GM13976 (cell line): Measurements from ENCODE around the gene CSNK1D.
A peak's percentile ranks its signal among the peaks of the same experiment; 100 is the strongest.

Experiments used
- DNase-seq: peaks from one replicate; pipeline ENCODE4 v3.0.0; 2012; ENCODE audit warnings: low spot score
- in situ Hi-C: fragments of 300-500 bp; cut with MboI; formaldehyde crosslinking; loops from one replicate; pipeline ENCODE4 v1.12.0; 2022; ENCODE audit warnings: low sequenced_read_pairs, mixed read lengths, inconsistent platforms; ENCODE audit not compliant: unreplicated experiment
- TF ChIP-seq, protein P1 (sequence below): IDR thresholded peaks from 2 replicates; pipeline ENCODE4 v1.5.1; 2012; ENCODE audit warnings: borderline replicate concordance, mild to moderate bottlenecking; ENCODE audit not compliant: insufficient read depth; ENCODE audit errors: extremely low read depth, missing control alignments, control extremely low read depth

Gene CSNK1D

DNA sequence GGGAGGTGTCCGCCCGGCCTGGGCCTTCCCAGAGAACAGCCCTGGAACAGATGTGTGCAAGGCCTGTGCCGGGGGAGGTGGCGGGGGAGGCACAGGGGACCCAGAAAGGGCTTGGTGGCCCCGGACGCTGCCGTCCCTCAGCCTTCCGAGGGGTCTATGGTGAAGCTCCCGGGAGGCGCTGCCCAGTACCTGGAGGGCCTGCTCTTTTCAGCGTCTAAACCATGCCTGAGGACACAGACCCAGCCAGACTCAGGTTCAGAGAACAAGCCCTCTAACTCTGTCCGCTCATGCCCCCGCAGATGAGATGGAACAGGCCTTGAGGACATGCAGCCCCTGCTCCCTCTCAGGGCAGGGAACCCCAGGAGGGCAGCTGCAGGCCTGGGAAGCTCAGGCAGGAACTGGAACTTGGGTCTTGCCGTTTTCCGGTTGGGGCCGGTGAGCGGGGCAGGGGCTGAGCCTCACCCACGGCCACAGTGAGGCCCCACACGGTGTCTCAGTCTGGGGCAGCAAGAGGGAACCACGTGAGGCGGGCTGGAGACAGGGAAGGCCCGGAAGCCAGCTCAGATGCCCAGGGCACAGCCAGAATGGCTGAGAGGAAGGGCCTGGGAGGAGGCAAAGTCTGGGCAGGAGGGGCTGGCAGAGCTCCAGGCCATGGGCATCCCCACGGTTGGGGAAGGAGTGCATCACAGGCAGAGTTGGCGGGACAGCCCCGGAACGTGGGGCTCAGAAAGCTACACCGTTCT lies 32.1 kb downstream of the CSNK1D start:
- in situ Hi-C loops, result no loop called here
- no peak for DNase-seq
- TF ChIP-seq, protein P1, sequence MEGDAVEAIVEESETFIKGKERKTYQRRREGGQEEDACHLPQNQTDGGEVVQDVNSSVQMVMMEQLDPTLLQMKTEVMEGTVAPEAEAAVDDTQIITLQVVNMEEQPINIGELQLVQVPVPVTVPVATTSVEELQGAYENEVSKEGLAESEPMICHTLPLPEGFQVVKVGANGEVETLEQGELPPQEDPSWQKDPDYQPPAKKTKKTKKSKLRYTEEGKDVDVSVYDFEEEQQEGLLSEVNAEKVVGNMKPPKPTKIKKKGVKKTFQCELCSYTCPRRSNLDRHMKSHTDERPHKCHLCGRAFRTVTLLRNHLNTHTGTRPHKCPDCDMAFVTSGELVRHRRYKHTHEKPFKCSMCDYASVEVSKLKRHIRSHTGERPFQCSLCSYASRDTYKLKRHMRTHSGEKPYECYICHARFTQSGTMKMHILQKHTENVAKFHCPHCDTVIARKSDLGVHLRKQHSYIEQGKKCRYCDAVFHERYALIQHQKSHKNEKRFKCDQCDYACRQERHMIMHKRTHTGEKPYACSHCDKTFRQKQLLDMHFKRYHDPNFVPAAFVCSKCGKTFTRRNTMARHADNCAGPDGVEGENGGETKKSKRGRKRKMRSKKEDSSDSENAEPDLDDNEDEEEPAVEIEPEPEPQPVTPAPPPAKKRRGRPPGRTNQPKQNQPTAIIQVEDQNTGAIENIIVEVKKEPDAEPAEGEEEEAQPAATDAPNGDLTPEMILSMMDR, result no peak

DNA sequence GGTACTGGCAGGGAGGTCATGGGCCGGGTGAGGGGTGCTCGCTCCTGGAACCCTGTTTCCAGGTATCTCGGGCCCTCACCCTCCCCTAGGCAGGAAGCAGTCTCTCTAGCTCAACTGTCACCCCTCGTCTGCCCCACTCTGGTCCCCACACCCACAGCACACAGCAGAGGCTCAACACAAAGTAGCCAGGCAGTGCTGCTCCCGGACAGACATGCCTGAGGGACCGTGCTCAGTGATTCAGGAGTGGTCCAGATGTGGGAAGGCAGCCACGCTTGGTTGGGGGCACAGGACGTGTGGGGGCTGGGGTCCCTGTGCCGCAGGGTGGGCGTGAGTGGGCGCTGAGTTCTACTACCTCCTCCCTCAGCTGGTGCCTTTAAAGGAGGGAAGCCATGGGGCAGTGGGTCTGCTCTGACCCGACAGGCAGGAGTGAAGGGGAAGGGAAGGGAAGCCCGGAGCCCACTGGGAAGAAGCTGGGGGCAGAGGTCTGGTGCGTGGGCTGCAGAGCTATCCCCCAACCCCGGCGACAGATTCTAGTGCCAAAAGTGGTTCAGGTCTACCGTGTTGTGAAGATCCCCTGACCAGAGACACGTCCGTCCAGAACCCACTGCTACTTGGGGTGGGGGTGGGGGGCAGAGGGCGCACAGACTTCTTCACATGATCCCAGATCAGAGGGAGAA lies 32.9 kb downstream of the CSNK1D start:
- TF ChIP-seq, protein P1, result no peak
- in situ Hi-C loops, result no loop called here
- no peak for DNase-seq

DNA sequence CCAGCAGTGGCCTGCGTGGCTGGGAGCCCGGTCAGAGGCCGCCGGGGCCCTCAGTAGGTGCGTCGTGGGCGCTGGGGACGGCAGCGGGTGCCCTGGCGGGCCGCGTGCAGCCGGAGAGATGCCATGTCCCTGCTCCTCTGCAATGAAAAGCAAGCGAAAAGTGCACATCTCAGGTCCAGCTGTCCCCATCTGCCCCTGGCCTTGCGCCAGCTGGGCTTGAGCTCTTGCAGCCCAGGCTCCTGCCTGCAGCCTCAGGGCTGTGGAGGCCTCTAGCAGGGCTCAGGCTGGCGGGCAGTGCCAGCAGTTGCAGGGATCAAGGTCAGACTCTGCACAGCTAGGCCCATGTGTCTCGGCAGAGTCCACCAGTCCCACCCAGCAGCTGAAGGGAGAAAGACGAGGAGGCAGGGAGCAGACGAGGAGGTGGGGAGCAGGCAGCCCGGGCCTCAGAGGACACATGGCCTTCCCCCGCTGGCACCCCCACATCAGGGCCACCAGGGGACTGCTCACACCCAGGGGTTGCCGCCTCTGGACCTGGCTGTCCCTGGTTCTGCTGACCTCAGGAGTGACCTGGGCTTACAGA lies 33.5 kb downstream of the CSNK1D start:
- TF ChIP-seq, protein P1, result no peak
- in situ Hi-C loops, result no loop called here
- no peak for DNase-seq

DNA sequence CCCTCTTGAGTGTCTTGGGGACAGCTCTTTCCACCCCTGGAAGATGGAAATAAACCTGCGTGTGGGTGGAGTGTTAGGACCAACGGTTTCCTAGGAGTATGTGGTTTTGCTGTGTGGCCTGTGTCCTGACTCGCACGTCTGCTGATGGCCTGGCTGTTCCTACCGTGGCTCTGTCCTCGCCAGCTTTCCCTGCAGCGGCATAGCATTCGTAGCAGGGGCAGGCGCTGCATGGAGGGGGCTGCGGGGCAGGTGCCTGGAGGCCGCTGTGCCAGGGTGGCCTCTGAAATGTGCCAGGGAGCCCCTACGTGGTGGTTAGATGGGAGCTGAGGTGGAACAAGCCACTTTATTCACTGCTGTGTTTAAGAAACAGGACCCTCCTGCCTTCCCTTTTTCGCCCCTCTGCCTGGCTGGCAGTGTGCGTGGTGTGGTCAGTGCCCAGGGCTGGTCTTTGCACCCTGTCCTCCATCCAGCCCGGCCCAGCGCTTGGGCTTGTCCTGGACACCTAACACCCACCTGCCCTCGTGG lies 34.0 kb downstream of the CSNK1D start:
- no peak for DNase-seq
- in situ Hi-C loops, result no loop called here
- TF ChIP-seq, protein P1, result no peak

DNA sequence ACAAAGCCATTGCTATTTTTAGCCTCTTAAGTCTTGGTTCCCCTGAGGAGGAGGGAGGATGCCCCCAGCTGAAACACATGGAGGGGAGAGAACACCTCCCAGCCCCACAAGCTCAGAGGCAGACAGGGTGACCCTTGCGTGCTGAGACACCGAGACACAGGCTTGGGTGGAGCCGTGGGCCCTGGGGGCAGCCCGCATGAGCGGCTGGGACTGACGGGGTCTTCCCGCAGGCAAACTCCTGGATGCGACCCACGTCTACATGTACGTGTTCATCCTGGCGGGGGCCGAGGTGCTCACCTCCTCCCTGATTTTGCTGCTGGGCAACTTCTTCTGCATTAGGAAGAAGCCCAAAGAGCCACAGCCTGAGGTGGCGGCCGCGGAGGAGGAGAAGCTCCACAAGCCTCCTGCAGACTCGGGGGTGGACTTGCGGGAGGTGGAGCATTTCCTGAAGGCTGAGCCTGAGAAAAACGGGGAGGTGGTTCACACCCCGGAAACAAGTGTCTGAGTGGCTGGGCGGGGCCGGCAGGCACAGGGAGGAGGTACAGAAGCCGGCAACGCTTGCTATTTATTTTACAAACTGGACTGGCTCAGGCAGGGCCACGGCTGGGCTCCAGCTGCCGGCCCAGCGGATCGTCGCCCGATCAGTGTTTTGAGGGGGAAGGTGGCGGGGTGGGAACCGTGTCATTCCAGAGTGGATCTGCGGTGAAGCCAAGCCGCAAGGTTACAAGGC lies 34.9 kb downstream of the CSNK1D start:
- in situ Hi-C loops, result no loop called here
- TF ChIP-seq, protein P1, result no peak
- DNase-seq, result peak; percentile 70
